ENCODE results near the gene PDCL3.

DNA sequence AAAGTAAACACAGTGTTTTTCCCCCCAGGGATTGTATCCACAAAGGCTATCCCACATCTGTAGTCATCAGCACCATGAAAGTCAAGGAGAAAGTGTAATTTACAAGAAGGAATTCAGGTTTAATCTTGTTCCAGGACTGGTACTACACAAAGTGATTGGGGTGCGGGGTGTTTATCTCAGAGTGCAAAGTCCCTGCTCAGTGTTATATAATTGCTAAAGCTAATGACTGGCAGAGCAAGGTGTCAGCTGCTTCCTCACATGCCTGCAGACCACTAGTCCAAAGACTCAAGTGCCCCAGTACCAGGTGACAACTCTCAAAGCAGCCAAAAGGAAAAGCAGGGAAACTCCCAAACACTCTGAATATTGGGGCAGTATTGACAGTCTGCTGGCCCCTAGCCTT is 40.4 kb upstream of the PDCL3 start:
- TF ChIP-seq, protein P1, sequence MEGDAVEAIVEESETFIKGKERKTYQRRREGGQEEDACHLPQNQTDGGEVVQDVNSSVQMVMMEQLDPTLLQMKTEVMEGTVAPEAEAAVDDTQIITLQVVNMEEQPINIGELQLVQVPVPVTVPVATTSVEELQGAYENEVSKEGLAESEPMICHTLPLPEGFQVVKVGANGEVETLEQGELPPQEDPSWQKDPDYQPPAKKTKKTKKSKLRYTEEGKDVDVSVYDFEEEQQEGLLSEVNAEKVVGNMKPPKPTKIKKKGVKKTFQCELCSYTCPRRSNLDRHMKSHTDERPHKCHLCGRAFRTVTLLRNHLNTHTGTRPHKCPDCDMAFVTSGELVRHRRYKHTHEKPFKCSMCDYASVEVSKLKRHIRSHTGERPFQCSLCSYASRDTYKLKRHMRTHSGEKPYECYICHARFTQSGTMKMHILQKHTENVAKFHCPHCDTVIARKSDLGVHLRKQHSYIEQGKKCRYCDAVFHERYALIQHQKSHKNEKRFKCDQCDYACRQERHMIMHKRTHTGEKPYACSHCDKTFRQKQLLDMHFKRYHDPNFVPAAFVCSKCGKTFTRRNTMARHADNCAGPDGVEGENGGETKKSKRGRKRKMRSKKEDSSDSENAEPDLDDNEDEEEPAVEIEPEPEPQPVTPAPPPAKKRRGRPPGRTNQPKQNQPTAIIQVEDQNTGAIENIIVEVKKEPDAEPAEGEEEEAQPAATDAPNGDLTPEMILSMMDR (IDR thresholded peaks at IDR 0.05): no peak
- no peak for TF ChIP-seq POLR2A (IDR thresholded peaks at IDR 0.05)

Data from esophagus squamous epithelium (tissue), 4 donors.